Vein endothelial cell (primary cell): ENCODE measurements around the gene TFG. TPM values are rescaled to one million over a fixed set of nuclear protein-coding genes. Genes with fewer than 3 reads are reported as not detected.

ENCODE experiments used
- total RNA-seq: library from RNA; depleted of rRNA; stranded (reverse); fragments of >200 nt; gene quantifications from 2 replicates; pipeline ENCODE4 v1.2.3, GENCODE V29; 2012

The TFG gene
- 87.9 and 89.6 TPM in 2 replicates for total RNA-seq

DNA sequence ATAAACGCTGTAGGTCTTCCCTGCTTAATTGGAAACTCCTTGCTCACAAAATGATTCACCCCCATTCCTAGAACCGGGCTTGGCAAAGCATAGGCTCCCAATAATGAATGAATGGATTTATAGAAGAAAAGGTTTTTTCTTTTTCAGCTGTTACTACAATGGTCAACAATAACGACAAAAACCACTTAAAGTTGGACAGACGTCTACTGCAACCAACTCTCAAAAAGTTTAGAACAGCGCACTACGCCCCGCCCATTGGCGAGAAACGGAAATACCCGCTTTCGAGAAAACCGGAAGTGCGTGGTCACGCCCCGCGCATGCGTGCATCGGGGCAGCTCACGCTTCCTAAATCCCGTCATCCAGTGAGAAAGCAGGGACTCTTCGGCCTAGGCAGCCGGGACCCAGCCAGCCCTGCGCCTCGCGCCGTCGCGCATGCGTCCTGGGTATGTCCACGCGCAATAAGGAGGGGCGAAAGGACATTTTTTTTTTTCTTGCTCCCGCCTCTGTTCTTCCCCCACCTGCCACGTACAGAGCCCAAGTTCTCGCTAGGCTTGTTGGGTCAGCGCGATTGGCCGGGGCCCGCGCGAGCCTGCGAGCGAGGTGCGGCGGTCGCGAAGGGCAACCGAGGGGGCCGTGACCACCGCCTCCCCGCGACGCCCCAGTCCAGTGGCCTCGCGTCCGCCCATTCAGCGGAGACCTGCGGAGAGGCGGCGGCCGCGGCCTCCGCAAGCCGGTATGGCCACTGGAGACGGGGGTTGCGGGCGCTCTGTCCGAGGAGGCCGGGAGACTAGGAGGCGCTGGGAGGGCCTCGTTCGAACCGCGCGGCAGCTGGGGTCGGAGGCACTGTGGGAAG is at the start of gene TFG:
TSS of gene TFG (plus strand) at position 506 of the 853 bp plus-strand sequence. CDS start 4,192 bp downstream, outside the sequence.

Other genes with a start within 250 kb of the TFG start
- gene TMEM45A, start 216.9 kb upstream of the TFG start, total RNA-seq: 4.5 and 7.2 TPM in 2 replicates
- not detected in 2 replicates for gene ADGRG7, start 99.9 kb upstream of the TFG start, total RNA-seq